A549 treated with Mapracorat at 1 μM for 4 hours (cell line): ENCODE results near the gene GOLGA3. TPM values are rescaled to one million over a fixed set of nuclear protein-coding genes. Genes with fewer than 3 reads are reported as not detected.

Experiments
- total RNA-seq: library from RNA; stranded (reverse); fragments of 200-300 nt; extraction: Qiagen RNA extraction; gene quantifications from 5 replicates; pipeline ENCODE4 v1.2.3, GENCODE V29; 2022

The GOLGA3 gene
- total RNA-seq, result 18.3 to 22.4 TPM (median 21.2 TPM) in 5 replicates

GRCh38 chr12:132828706-132829534 is at the start of gene GOLGA3:
TSS of gene GOLGA3 (minus strand) at chr12:132828869. CDS start at chr12:132822128, 6,741 bp downstream.

DNA sequence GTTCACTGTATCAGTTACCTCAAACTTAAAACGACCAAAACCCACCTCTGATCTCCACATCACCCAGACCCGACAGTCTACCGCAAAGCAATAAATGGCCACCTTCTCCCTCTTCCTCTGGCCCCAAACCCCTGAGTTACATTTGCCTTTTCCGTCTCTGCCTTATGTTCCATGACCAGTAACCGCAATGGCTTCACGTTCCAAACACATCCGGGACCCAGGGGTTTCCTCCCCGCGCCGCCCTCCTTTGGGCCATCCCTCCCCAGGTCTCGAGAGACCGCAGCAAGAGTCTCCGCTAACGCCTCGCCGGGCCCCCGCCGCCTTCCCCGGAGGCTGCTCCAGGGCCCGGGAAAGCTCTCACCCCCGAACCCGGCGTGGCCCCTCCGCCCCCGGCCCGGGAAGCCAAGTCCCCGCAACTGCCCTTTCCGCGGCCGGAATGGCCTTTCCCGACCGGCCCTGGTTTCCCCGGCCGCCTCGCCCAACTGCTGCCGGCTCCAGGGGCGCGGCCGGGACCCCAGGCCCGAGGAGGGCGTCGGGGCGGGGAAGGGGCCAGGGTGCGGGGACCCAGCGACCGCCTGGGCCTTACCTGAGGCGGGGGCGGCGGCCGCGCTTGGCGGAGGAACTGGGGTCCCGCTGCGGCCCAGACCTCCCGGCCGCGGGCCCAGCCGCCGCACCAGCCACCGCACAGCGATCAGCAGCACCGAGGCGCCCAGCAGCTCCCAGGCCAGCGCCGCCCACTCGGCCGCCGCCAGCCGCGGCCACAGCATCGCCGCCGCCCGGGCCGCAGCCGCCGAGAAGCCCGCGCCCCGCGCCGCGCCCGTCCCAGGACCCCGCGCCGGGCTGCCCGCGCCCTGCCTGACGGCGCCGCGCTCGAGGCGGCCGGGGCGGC is 67.4 kb downstream of the GOLGA3 start, which contains the start of gene ANKLE2:
TSS of gene ANKLE2 (minus strand) at position 801 of the 889 bp plus-strand sequence. CDS start at position 767, 34 bp downstream.

Other genes starting within 250 kb of the GOLGA3 start
- gene LRCOL1, start 218.3 kb downstream of the GOLGA3 start, total RNA-seq, result not detected in 5 replicates
- gene P2RX2, start 210.1 kb downstream of the GOLGA3 start, total RNA-seq, result not detected in 5 replicates
- 44.7 to 53.5 TPM (median 51.4 TPM) in 5 replicates for gene POLE, start 141.5 kb downstream of the GOLGA3 start, total RNA-seq
- gene PXMP2, start 141.3 kb downstream of the GOLGA3 start, total RNA-seq, result 20.6 to 33.5 TPM (median 31.9 TPM) in 5 replicates
- gene PGAM5, start 118.0 kb downstream of the GOLGA3 start, total RNA-seq, result 40.9 to 57.4 TPM (median 56.6 TPM) in 5 replicates
- gene ANKLE2, start 67.0 kb downstream of the GOLGA3 start, total RNA-seq, result 67.9 to 82.6 TPM (median 78.2 TPM) in 5 replicates
- 19.4 to 25.1 TPM (median 22.4 TPM) in 5 replicates for gene CHFR, start 58.7 kb upstream of the GOLGA3 start, total RNA-seq
- 2.5 to 4.3 TPM (median 3.3 TPM) in 5 replicates for gene ZNF605, start 127.4 kb upstream of the GOLGA3 start, total RNA-seq
- gene ZNF26, start 157.5 kb upstream of the GOLGA3 start, total RNA-seq, result 7.0 to 9.0 TPM (median 7.7 TPM) in 5 replicates
- 10.0 to 14.9 TPM (median 12.7 TPM) in 5 replicates for gene ZNF84, start 208.6 kb upstream of the GOLGA3 start, total RNA-seq